A549 (cell line): Measurements from ENCODE around the gene ZNF428.

Experiments
- CHD2 ChIP-seq: fragments of 150-350 bp; IDR thresholded peaks from 2 replicates; pipeline ENCODE4 v1.6.1; 2014; ENCODE audit warnings: low read length; ENCODE audit not compliant: partially characterized antibody
- CTCF ChIP-seq: fragments of >200 bp; sonication (Bioruptor Twin); formaldehyde crosslinking; IDR thresholded peaks from 3 replicates; pipeline ENCODE4 v1.5.1; 2016
- EP300 ChIP-seq, 2 experiments: fragments of >200 bp; sonication (Bioruptor Twin); formaldehyde crosslinking; IDR thresholded peaks; 2 replicates in 1 of 2; 3 replicates in 1 of 2; pipeline ENCODE4 v1.6.1; 2016 to 2017
- MYC ChIP-seq: IDR thresholded peaks from 2 replicates; pipeline ENCODE4 v1.6.1; 2012; ENCODE audit warnings: mild to moderate bottlenecking, inconsistent platforms, low read length, improper control_type of control experiment, borderline replicate concordance
- POLR2A ChIP-seq: IDR thresholded peaks from 2 replicates; pipeline ENCODE4 v1.6.1; 2012; ENCODE audit warnings: mild to moderate bottlenecking, low read length
- POLR2AphosphoS2 ChIP-seq: conservative IDR thresholded peaks from 2 replicates; pipeline ENCODE4 v1.6.1; 2012; ENCODE audit warnings: low read length, improper control_type of control experiment, inconsistent platforms
- RAD21 ChIP-seq, 2 experiments: fragments of >200 bp in 1 of 2; sonication (Bioruptor Twin) in 1 of 2; formaldehyde crosslinking in 1 of 2; IDR thresholded peaks in 1 of 2; conservative IDR thresholded peaks in 1 of 2; 2 replicates in 1 of 2; 3 replicates in 1 of 2; pipeline ENCODE4 v1.6.1; 2012 to 2018; ENCODE audit warnings: inconsistent platforms in 1 of 2
- RARB ChIP-seq: fragments of 250-450 bp; sonication (Bioruptor Pico); IDR thresholded peaks from 2 replicates; pipeline ENCODE4 v1.8.0; 2021; ENCODE audit warnings: mild to moderate bottlenecking, moderate library complexity
- RCOR1 ChIP-seq: fragments of 150-350 bp; IDR thresholded peaks from 2 replicates; pipeline ENCODE4 v1.6.1; 2014; ENCODE audit warnings: antibody characterized with exemption, low read length, low read depth
- SREBF2 ChIP-seq: fragments of 450-650 bp; IDR thresholded peaks from 2 replicates; pipeline ENCODE4 v1.6.1; 2014; ENCODE audit warnings: mild to moderate bottlenecking, moderate library complexity
- TP53 ChIP-seq: fragments of 250-450 bp; sonication (Bioruptor Pico); IDR thresholded peaks from 2 replicates; pipeline ENCODE4 v1.5.0; 2021; ENCODE audit warnings: mild to moderate bottlenecking, moderate library complexity
- TF ChIP-seq, protein P1 (sequence below): IDR thresholded peaks from 2 replicates; pipeline ENCODE4 v1.6.1; 2012
- TF ChIP-seq, protein P2 (sequence below): fragments of 250-450 bp; sonication (Bioruptor Pico); IDR thresholded peaks from 2 replicates; pipeline ENCODE4 v1.5.0; 2021; ENCODE audit warnings: mild to moderate bottlenecking, moderate library complexity, borderline replicate concordance

- TF ChIP-seq CHD2 (no peak), POLR2A (no peak), MYC (no peak), CTCF (no peak), RARB (CRISPR knock-in tag) (no peak), SREBF2 (no peak), TP53 (CRISPR knock-in tag) (no peak), RAD21 (conservative IDR thresholded peaks at IDR 0.05 in 1 of 2, IDR thresholded peaks at IDR 0.05 in 1 of 2) (no peak), POLR2AphosphoS2 (no peak), RCOR1 (no peak), EP300 (IDR thresholded peaks at IDR 0.05) (no peak)
- TF ChIP-seq, protein P1, sequence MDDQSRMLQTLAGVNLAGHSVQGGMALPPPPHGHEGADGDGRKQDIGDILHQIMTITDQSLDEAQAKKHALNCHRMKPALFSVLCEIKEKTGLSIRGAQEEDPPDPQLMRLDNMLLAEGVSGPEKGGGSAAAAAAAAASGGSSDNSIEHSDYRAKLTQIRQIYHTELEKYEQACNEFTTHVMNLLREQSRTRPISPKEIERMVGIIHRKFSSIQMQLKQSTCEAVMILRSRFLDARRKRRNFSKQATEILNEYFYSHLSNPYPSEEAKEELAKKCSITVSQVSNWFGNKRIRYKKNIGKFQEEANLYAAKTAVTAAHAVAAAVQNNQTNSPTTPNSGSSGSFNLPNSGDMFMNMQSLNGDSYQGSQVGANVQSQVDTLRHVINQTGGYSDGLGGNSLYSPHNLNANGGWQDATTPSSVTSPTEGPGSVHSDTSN: no peak
- TF ChIP-seq, protein P2, sequence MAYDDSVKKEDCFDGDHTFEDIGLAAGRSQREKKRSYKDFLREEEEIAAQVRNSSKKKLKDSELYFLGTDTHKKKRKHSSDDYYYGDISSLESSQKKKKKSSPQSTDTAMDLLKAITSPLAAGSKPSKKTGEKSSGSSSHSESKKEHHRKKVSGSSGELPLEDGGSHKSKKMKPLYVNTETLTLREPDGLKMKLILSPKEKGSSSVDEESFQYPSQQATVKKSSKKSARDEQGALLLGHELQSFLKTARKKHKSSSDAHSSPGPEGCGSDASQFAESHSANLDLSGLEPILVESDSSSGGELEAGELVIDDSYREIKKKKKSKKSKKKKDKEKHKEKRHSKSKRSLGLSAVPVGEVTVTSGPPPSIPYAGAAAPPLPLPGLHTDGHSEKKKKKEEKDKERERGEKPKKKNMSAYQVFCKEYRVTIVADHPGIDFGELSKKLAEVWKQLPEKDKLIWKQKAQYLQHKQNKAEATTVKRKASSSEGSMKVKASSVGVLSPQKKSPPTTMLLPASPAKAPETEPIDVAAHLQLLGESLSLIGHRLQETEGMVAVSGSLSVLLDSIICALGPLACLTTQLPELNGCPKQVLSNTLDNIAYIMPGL (CRISPR knock-in tag): no peak
Measured at GRCh38 chr19:43648633-43649032, 29.2 kb upstream of the ZNF428 start.
